ENCODE measurements around the gene LRG1.

DNA sequence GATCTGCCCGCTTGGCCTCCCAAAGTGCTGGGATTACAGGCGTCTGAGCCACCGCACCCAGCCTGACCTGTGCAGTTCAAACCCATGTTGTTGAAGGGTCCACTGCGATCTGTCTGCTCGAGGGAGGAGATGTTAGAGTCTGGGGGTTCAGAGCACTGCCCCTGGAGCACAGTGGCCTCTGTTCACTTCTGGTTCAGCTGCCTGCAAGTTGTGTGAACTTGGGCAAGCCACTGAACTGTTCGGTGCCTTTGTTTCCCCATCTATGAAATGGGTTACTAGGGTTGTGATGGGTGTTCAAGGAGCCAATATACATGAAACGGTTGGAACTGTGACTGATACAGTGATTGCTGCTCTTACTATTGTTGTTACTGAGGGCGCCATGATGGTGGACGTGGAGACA lies 6.5 kb downstream of the LRG1 start:
- TF ChIP-seq, protein P1, sequence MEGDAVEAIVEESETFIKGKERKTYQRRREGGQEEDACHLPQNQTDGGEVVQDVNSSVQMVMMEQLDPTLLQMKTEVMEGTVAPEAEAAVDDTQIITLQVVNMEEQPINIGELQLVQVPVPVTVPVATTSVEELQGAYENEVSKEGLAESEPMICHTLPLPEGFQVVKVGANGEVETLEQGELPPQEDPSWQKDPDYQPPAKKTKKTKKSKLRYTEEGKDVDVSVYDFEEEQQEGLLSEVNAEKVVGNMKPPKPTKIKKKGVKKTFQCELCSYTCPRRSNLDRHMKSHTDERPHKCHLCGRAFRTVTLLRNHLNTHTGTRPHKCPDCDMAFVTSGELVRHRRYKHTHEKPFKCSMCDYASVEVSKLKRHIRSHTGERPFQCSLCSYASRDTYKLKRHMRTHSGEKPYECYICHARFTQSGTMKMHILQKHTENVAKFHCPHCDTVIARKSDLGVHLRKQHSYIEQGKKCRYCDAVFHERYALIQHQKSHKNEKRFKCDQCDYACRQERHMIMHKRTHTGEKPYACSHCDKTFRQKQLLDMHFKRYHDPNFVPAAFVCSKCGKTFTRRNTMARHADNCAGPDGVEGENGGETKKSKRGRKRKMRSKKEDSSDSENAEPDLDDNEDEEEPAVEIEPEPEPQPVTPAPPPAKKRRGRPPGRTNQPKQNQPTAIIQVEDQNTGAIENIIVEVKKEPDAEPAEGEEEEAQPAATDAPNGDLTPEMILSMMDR (IDR thresholded peaks at IDR 0.05): no peak
- TF ChIP-seq POLR2AphosphoS5 (IDR thresholded peaks at IDR 0.05; ENCODE audit: low read depth, low read length) (no peak), SIN3A (IDR thresholded peaks at IDR 0.05; ENCODE audit: borderline replicate concordance, insufficient read depth, low read depth, low read length) (no peak), TCF7L2 (IDR thresholded peaks at IDR 0.05; ENCODE audit: low read depth, low read length) (no peak)
- TF ChIP-seq, protein P2, sequence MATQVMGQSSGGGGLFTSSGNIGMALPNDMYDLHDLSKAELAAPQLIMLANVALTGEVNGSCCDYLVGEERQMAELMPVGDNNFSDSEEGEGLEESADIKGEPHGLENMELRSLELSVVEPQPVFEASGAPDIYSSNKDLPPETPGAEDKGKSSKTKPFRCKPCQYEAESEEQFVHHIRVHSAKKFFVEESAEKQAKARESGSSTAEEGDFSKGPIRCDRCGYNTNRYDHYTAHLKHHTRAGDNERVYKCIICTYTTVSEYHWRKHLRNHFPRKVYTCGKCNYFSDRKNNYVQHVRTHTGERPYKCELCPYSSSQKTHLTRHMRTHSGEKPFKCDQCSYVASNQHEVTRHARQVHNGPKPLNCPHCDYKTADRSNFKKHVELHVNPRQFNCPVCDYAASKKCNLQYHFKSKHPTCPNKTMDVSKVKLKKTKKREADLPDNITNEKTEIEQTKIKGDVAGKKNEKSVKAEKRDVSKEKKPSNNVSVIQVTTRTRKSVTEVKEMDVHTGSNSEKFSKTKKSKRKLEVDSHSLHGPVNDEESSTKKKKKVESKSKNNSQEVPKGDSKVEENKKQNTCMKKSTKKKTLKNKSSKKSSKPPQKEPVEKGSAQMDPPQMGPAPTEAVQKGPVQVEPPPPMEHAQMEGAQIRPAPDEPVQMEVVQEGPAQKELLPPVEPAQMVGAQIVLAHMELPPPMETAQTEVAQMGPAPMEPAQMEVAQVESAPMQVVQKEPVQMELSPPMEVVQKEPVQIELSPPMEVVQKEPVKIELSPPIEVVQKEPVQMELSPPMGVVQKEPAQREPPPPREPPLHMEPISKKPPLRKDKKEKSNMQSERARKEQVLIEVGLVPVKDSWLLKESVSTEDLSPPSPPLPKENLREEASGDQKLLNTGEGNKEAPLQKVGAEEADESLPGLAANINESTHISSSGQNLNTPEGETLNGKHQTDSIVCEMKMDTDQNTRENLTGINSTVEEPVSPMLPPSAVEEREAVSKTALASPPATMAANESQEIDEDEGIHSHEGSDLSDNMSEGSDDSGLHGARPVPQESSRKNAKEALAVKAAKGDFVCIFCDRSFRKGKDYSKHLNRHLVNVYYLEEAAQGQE (IDR thresholded peaks at IDR 0.05; ENCODE audit: insufficient read depth in 1 of 2, low read depth in 2 of 2, low read length in 1 of 2): no peak
